ENCODE results near the gene ZNF236.
"Not testable (repeated sequence)": the region's sequence is repeated elsewhere in the genome, so short reads cannot be mapped to it uniquely, and the experiment has no call there.

The ZNF236 gene

GRCh38 chr18:76965555-76966151 lies 143.3 kb downstream of the ZNF236 start:
- H3K36me3 ChIP-seq (ENCODE audit: control insufficient read depth in 4 of 4, insufficient read depth in 4 of 4, low read length in 3 of 4), result peaks cover 0 to 25% (median 16%) of the 10 kb centered on the region in 4 experiments
- 93% methylated on average over 8 of the region's 11 CpGs for WGBS (ENCODE audit: insufficient coverage)
- DNase-seq; POLR2A ChIA-PET; H3K4me3 ChIP-seq (ENCODE audit: control insufficient read depth in 1 of 7, extremely low read depth in 1 of 7, insufficient read depth in 4 of 7, low read depth in 2 of 7, low read length in 6 of 7); H3K9me3 ChIP-seq (ENCODE audit: control extremely low read depth in 1 of 5, control insufficient read depth in 4 of 5, insufficient read depth in 2 of 5, low read depth in 1 of 5, low read length in 4 of 5); H3K27me3 ChIP-seq (replicated peaks in 2 of 5; ENCODE audit: control insufficient read depth in 4 of 5, insufficient read depth in 5 of 5, low read length in 4 of 5); H3K27ac ChIP-seq (ENCODE audit: insufficient read depth in 1 of 2, low read depth in 1 of 2, low read length in 2 of 2, poor library complexity in 1 of 2, severe bottlenecking in 2 of 2); H3K4me1 ChIP-seq (ENCODE audit: control extremely low read depth in 1 of 4, control insufficient read depth in 4 of 4, insufficient read depth in 4 of 4, low read length in 3 of 4): not testable (repeated sequence)
- CTCF ChIA-PET, result interaction anchor here (1.1 kb wide), 1 partner anchor 43 kb away, joined by 3 read pairs; no protein-coding TSS in a partner anchor

GRCh38 chr18:76967299-76967698 lies 144.9 kb downstream of the ZNF236 start:
- H3K4me1 ChIP-seq (ENCODE audit: control extremely low read depth in 1 of 4, control insufficient read depth in 4 of 4, insufficient read depth in 4 of 4, low read length in 3 of 4); DNase-seq; POLR2A ChIA-PET; H3K4me3 ChIP-seq (ENCODE audit: control insufficient read depth in 1 of 7, extremely low read depth in 1 of 7, insufficient read depth in 4 of 7, low read depth in 2 of 7, low read length in 6 of 7); H3K27me3 ChIP-seq (replicated peaks in 2 of 5; ENCODE audit: control insufficient read depth in 4 of 5, insufficient read depth in 5 of 5, low read length in 4 of 5); H3K27ac ChIP-seq (ENCODE audit: insufficient read depth in 1 of 2, low read depth in 1 of 2, low read length in 2 of 2, poor library complexity in 1 of 2, severe bottlenecking in 2 of 2); H3K9me3 ChIP-seq (ENCODE audit: control extremely low read depth in 1 of 5, control insufficient read depth in 4 of 5, insufficient read depth in 2 of 5, low read depth in 1 of 5, low read length in 4 of 5): not testable (repeated sequence)
- peaks cover 0 to 20% (median 8%) of the 10 kb centered on the region in 4 experiments for H3K36me3 ChIP-seq (ENCODE audit: control insufficient read depth in 4 of 4, insufficient read depth in 4 of 4, low read length in 3 of 4)
- CTCF ChIA-PET, result interaction anchor here (1.2 kb wide), 1 partner anchor 18 kb away, joined by 3 read pairs; no protein-coding TSS in a partner anchor

- no peaks in the 10 kb centered on the region for H3K27me3 ChIP-seq (replicated peaks in 2 of 5; ENCODE audit: control insufficient read depth in 4 of 5, insufficient read depth in 5 of 5, low read length in 4 of 5)
- ChIA-PET CTCF (interaction anchor here (1.2 kb wide), 1 partner anchor 17 kb away, joined by 3 read pairs; no protein-coding TSS in a partner anchor), POLR2A (no interaction called here)
- no peak overlapping the region for H3K27ac ChIP-seq (ENCODE audit: insufficient read depth in 1 of 2, low read depth in 1 of 2, low read length in 2 of 2, poor library complexity in 1 of 2, severe bottlenecking in 2 of 2)
- no peak for DNase-seq
- WGBS (ENCODE audit: insufficient coverage), result 62% methylated on average over 13 of the region's 17 CpGs
- H3K36me3 ChIP-seq (ENCODE audit: control insufficient read depth in 4 of 4, insufficient read depth in 4 of 4, low read length in 3 of 4), result peaks cover 0 to 21% (median 8%) of the 10 kb centered on the region in 4 experiments
- peaks cover 0 to 8% (median 4%) of the 10 kb centered on the region in 4 experiments for H3K4me1 ChIP-seq (ENCODE audit: control extremely low read depth in 1 of 4, control insufficient read depth in 4 of 4, insufficient read depth in 4 of 4, low read length in 3 of 4)
- peaks cover 0 to 1% (median 0%) of the 10 kb centered on the region in 5 experiments for H3K9me3 ChIP-seq (ENCODE audit: control extremely low read depth in 1 of 5, control insufficient read depth in 4 of 5, insufficient read depth in 2 of 5, low read depth in 1 of 5, low read length in 4 of 5)
- no peak overlapping the region for H3K4me3 ChIP-seq (ENCODE audit: control insufficient read depth in 1 of 7, extremely low read depth in 1 of 7, insufficient read depth in 4 of 7, low read depth in 2 of 7, low read length in 6 of 7)
Measured at GRCh38 chr18:76967721-76968472, 145.5 kb downstream of the ZNF236 start.

- no peak for DNase-seq
- Histone ChIP-seq H3K36me3 (ENCODE audit: control insufficient read depth in 4 of 4, insufficient read depth in 4 of 4, low read length in 3 of 4) (peaks cover 0 to 19% (median 10%) of the 10 kb centered on the region in 4 experiments), H3K9me3 (ENCODE audit: control extremely low read depth in 1 of 5, control insufficient read depth in 4 of 5, insufficient read depth in 2 of 5, low read depth in 1 of 5, low read length in 4 of 5) (peaks cover 0 to 1% (median 0%) of the 10 kb centered on the region in 5 experiments), H3K4me3 (ENCODE audit: control insufficient read depth in 1 of 7, extremely low read depth in 1 of 7, insufficient read depth in 4 of 7, low read depth in 2 of 7, low read length in 6 of 7) (no peak overlapping the region), H3K4me1 (ENCODE audit: control extremely low read depth in 1 of 4, control insufficient read depth in 4 of 4, insufficient read depth in 4 of 4, low read length in 3 of 4) (peaks cover 0 to 8% (median 4%) of the 10 kb centered on the region in 4 experiments), H3K27ac (ENCODE audit: insufficient read depth in 1 of 2, low read depth in 1 of 2, low read length in 2 of 2, poor library complexity in 1 of 2, severe bottlenecking in 2 of 2) (no peak overlapping the region), H3K27me3 (replicated peaks in 2 of 5; ENCODE audit: control insufficient read depth in 4 of 5, insufficient read depth in 5 of 5, low read length in 4 of 5) (no peaks in the 10 kb centered on the region)
- ChIA-PET POLR2A (no interaction called here), CTCF (interaction anchor here (1.0 to 1.7 kb wide), 2 partner anchors 18 to 30 kb away, joined by 3 to 4 read pairs; no protein-coding TSS in a partner anchor)
- 81% methylated on average over 8 of the region's 11 CpGs for WGBS (ENCODE audit: insufficient coverage)
Measured at GRCh38 chr18:76970770-76971559, 148.6 kb downstream of the ZNF236 start.

- H3K4me3 ChIP-seq (ENCODE audit: control insufficient read depth in 1 of 7, extremely low read depth in 1 of 7, insufficient read depth in 4 of 7, low read depth in 2 of 7, low read length in 6 of 7), result no peak overlapping the region
- H3K36me3 ChIP-seq (ENCODE audit: control insufficient read depth in 4 of 4, insufficient read depth in 4 of 4, low read length in 3 of 4), result peaks cover 0 to 10% (median 7%) of the 10 kb centered on the region in 4 experiments
- no peaks in the 10 kb centered on the region for H3K9me3 ChIP-seq (ENCODE audit: control extremely low read depth in 1 of 5, control insufficient read depth in 4 of 5, insufficient read depth in 2 of 5, low read depth in 1 of 5, low read length in 4 of 5)
- H3K4me1 ChIP-seq (ENCODE audit: control extremely low read depth in 1 of 4, control insufficient read depth in 4 of 4, insufficient read depth in 4 of 4, low read length in 3 of 4), result peaks cover 0 to 8% (median 4%) of the 10 kb centered on the region in 4 experiments
- POLR2A ChIA-PET, result no interaction called here
- 100% methylated on average over 3 of the region's 6 CpGs for WGBS (ENCODE audit: insufficient coverage)
- no peak for DNase-seq
- H3K27me3 ChIP-seq (replicated peaks in 2 of 5; ENCODE audit: control insufficient read depth in 4 of 5, insufficient read depth in 5 of 5, low read length in 4 of 5), result no peaks in the 10 kb centered on the region
- no peak overlapping the region for H3K27ac ChIP-seq (ENCODE audit: insufficient read depth in 1 of 2, low read depth in 1 of 2, low read length in 2 of 2, poor library complexity in 1 of 2, severe bottlenecking in 2 of 2)
- CTCF ChIA-PET, result interaction anchor here (0.8 to 1.0 kb wide), 2 partner anchors 17 to 31 kb away, joined by 3 to 4 read pairs; no protein-coding TSS in a partner anchor
Measured at GRCh38 chr18:76972241-76972640, 149.9 kb downstream of the ZNF236 start.

- Histone ChIP-seq H3K27ac (ENCODE audit: insufficient read depth in 1 of 2, low read depth in 1 of 2, low read length in 2 of 2, poor library complexity in 1 of 2, severe bottlenecking in 2 of 2) (no peak overlapping the region), H3K4me3 (ENCODE audit: control insufficient read depth in 1 of 7, extremely low read depth in 1 of 7, insufficient read depth in 4 of 7, low read depth in 2 of 7, low read length in 6 of 7) (no peak overlapping the region), H3K9me3 (ENCODE audit: control extremely low read depth in 1 of 5, control insufficient read depth in 4 of 5, insufficient read depth in 2 of 5, low read depth in 1 of 5, low read length in 4 of 5) (no peaks in the 10 kb centered on the region), H3K36me3 (ENCODE audit: control insufficient read depth in 4 of 4, insufficient read depth in 4 of 4, low read length in 3 of 4) (peaks cover 0 to 10% (median 7%) of the 10 kb centered on the region in 4 experiments), H3K27me3 (replicated peaks in 2 of 5; ENCODE audit: control insufficient read depth in 4 of 5, insufficient read depth in 5 of 5, low read length in 4 of 5) (no peaks in the 10 kb centered on the region), H3K4me1 (ENCODE audit: control extremely low read depth in 1 of 4, control insufficient read depth in 4 of 4, insufficient read depth in 4 of 4, low read length in 3 of 4) (peaks cover 0 to 8% (median under 1%) of the 10 kb centered on the region in 4 experiments)
- DNase-seq, result no peak
- ChIA-PET POLR2A (no interaction called here), CTCF (interaction anchor here (0.8 kb wide), 1 partner anchor 30 kb away, joined by 4 read pairs; no protein-coding TSS in a partner anchor)
- WGBS (ENCODE audit: insufficient coverage), result 97% methylated on average over 5 of the region's 13 CpGs
Measured at GRCh38 chr18:76972846-76973519, 150.6 kb downstream of the ZNF236 start.
